Pulmonary artery endothelial cell (primary cell): ENCODE data around the gene CLCA1. TPM values are rescaled to one million over a fixed set of nuclear protein-coding genes. Genes with fewer than 3 reads are reported as not detected.

Experiments
- DNase-seq: peaks from one replicate; pipeline ENCODE4 v3.0.0-alpha.2; 2011; ENCODE audit warnings: low read depth, low spot score
- total RNA-seq: library from RNA; depleted of rRNA; stranded (reverse); fragments of >200 nt; gene quantifications from 2 replicates; pipeline ENCODE4 v1.2.3, GENCODE V29; 2014

The CLCA1 gene, protein sequence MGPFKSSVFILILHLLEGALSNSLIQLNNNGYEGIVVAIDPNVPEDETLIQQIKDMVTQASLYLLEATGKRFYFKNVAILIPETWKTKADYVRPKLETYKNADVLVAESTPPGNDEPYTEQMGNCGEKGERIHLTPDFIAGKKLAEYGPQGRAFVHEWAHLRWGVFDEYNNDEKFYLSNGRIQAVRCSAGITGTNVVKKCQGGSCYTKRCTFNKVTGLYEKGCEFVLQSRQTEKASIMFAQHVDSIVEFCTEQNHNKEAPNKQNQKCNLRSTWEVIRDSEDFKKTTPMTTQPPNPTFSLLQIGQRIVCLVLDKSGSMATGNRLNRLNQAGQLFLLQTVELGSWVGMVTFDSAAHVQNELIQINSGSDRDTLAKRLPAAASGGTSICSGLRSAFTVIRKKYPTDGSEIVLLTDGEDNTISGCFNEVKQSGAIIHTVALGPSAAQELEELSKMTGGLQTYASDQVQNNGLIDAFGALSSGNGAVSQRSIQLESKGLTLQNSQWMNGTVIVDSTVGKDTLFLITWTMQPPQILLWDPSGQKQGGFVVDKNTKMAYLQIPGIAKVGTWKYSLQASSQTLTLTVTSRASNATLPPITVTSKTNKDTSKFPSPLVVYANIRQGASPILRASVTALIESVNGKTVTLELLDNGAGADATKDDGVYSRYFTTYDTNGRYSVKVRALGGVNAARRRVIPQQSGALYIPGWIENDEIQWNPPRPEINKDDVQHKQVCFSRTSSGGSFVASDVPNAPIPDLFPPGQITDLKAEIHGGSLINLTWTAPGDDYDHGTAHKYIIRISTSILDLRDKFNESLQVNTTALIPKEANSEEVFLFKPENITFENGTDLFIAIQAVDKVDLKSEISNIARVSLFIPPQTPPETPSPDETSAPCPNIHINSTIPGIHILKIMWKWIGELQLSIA
- total RNA-seq = not detected in 2 replicates

DNA sequence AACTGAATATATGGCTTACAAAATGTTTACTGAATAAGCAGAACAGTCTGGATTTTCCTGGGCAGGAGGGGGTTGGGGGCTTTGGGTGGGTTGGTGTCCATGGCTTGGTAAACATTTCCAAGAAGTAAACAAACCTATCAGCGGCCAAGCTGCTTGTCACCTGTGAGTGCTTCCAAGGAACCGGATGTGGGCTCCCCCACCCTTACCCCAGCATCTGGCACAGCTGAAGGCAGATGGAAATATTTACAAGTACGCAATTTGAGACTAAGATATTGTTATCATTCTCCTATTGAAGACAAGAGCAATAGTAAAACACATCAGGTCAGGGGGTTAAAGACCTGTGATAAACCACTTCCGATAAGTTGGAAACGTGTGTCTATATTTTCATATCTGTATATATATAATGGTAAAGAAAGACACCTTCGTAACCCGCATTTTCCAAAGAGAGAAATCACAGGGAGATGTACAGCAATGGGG, at the start of gene CLCA1:
Gene CLCA1, plus strand, starts transcription at position 427 of the 477 bp plus-strand sequence. Its CDS starts 45 bp downstream, at position 472.
- DNase-seq = no peak

DNA sequence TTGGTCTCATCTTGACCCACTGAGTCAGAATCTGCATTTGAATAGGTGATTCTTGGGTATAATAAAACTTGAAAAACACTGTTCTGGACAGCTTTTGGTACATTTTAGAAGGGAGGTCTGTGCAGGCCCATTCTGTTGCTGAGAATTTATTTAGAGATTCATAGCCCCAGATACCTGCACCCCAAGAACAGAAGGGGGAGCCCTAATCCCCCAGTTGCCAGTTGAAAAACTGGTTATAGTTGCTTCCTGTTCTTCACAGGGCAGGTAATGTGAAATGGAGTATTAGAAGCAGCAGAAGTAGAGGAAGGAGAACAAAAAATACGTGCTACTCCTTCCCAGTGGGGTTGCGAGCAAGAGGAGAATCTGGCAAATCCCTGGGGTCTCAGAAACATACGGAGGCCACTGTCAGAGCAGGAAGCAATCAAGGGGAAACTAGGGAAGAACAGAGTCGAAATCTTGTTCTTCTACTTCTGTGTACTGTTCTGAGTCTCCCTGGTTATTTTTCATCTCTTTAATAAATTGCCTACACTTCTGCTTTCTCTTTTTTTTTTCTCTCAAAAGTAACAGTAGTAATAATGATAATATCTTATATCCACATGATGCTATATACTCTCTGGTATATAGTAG, 49.3 kb upstream of the CLCA1 start:
- DNase-seq = no peak

DNA sequence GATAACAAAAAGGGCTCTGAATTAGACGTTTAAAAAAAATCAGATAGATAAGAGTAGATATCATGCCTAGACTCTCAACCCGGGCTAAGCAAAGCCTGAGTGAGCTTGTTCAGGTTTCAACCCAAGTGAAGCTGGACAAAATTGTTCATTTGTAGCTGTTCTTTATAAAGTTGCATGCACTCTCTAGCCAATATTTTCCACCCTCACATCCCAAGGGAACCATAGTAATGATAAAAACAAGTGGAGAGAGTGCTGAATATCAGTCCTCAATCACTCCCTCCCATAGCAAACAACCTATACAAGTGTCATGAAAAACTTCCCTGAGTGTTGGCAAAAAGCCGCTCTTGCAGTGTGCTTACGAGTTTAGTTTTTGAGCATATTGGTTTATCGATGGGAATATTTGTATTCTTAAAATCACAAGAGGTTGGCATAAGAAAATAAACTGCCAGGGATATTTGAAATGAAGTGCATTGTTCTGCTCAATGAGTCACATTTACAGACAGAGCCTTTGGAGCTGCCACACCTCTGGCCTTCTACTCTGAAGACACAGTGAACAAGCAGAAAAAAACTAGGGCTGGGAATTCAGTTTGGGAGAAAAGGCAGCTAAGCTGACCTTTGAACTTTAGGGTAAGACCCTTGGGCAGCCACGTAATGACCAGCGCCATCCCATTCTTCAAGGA, 47.0 kb upstream of the CLCA1 start:
- peak; percentile 24 for DNase-seq

DNA sequence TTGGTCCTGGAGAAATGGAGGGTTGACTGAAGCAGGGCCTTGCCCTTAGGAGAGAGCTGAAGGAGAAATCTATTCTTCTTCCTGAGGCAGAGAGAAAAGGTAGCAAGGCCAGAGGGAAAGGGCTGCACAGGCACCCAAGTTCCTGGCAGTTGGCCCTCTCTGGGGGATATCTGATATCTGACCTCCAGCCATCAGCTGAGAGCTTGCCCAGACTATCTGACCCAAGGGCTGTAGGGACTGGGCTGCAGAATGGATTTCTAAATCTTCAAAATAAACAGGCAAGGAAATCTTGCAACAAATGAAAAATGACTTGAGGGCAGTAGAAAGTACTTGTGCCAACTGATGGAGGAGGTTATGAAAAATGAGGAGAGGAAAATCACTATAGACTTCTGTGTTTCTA, 45.3 kb upstream of the CLCA1 start:
- no peak for DNase-seq

DNA sequence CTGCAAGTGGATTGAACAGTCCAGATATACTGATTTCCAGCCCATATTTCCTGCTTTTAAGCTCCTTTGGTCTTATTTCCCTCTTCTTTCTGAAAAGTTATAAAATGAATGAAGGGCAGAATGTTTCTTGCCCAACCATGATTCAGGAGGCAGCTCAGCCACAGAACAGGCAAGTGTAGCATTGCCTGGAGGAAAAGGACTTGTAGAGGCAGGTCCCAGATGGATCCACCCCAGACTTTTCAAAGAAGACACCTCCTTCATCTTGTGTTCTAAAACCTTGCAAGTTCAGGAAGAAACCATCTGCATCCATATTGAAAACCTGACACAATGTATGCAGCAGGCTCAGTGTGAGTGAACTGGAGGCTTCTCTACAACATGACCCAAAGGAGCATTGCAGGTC, 44.9 kb upstream of the CLCA1 start, which contains the start of gene CLCA2:
Gene CLCA2, plus strand, starts transcription at position 299 of the 400 bp plus-strand sequence. Its CDS starts 77 bp downstream, at position 376.
- DNase-seq = no peak

DNA sequence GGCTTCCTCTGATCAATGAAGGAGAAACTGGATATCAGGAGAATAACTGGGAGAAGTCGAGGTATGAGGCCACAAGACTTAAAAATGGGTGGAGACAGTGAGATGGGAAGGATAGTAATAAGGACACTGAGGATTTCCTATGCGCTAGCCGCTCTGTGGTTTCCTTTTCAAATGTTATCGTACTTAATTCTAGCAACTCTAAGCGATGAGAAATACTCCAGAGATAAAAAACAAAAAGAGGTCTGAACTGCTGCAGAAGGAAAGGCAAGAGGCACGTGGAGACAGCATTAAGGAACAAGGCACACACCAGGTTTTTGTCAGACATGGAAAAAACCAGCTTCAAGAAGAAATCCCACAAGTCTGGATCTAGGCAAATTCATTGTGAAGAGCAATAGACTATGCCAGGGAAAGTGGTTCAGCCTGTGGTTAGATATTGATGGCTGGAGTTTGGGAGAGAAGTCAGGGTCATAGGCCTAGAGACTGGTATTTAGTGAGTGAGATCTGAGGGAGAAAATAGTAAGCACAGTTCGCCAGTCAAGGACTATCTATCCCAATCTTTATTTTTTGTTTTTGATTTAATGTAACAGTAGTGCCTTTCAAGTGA, 39.5 kb upstream of the CLCA1 start:
- DNase-seq = no peak

DNA sequence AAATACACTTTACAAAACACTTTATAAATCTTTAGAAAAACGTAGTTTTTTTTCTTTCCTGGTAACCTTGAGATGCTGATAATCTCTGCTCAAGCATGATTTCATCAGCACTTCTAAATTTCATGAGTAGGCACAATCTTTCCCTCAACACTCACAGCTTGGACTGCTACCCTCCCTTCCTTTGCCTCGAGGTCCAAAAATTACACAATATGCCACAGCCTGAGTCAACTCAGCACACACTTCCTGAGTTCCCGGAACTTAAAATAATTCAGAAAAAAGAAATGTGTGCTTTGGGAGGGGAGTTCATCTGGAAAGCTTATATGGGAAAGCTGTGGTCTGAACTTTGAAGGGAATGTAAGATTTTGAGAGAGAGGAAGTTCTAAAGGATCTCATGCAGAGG, 38.9 kb upstream of the CLCA1 start:
- DNase-seq = peak; percentile 76

DNA sequence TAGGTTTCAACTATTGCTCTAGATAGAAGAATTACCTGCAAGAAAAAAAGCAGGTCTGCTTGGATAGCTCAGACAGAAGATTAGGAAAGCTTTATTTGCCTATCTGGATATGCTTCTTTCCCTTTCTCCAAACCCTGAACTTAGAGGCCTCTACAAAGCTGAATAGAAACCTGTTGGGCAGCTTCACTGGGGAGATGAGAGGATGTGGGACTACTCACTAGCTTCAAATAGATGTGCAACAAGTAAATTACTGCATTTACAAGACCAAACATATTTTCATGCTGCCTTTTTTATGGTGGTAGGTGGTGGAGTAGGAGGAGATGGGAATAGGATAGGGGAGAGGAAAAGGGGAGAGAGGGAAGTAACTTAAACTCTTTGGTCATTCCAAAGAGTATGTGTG, 38.4 kb upstream of the CLCA1 start:
- no peak for DNase-seq

DNA sequence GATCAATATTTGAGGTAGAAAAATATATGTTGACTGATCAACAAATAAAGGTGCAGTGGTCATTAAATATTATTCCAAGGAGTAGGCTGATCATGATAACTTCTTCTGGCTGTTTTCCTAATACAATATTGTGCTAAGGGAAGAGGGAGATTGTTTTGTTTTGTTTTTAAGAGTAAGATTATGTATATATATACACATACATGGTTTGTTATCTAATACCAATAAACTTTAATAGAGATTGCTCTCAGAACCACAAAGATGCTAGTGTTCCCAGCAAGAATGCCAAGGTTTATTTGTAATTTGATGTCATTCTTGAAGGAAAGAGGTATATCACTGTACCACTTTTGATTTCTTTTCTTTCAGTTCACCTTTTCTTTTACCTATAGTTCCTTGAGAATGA, 34.7 kb upstream of the CLCA1 start:
- DNase-seq = no peak

DNA sequence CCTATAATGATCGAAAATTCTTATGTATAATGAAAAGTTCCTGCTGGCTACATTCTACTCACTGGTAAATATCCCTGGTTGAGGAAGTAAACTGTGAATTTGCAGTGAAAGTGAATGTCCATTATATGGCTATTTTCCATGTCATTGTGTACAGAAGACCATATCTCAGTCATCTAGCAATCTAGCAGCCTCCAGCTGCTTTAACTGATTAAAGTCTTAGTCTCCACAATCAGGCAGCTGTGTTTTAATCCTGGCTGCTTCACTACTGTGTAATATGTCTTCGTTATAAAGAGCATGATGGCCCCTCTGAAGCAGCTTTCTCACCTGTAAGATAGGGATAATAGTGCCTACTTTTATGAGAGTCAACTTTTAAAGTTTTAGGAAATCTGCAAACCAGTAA, 33.4 kb upstream of the CLCA1 start:
- no peak for DNase-seq

DNA sequence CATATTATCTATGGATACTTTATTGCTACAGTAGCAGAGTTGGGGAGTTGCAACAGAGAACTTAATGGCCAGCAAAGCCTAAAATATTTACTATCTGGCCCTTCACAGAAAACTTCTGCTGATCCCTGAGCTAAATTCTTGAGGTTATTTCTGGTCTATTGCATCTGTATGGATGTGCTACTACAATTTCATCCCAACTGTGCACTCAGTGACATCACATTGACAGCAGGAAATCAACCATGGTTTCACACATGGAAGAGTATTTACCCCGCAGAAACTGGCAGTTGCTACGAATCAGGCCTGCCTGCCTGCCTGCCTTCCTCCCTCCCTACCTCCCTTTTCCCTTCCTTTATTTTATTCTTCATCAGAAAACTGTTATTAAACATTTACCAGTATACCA, 32.7 kb upstream of the CLCA1 start:
- no peak for DNase-seq

DNA sequence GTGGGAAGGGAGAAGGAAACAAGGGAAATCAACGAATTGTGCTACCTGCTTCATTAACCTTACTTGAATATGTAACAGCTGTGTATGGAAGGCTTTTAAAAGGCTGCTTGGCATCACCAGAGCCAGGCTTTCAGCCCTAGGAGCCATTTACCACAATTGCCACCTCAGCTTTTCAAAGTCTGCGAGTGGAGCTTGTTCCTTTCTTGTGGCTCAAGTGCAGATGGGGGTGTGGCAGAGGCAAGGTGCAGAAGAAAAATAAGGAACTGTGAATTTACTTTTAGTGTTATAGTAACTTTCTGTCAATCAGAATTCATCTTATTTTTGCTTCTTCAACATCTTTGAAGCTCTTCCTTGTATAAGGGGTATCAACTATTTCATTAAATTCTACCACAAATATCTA, 27.1 kb upstream of the CLCA1 start:
- no peak for DNase-seq

DNA sequence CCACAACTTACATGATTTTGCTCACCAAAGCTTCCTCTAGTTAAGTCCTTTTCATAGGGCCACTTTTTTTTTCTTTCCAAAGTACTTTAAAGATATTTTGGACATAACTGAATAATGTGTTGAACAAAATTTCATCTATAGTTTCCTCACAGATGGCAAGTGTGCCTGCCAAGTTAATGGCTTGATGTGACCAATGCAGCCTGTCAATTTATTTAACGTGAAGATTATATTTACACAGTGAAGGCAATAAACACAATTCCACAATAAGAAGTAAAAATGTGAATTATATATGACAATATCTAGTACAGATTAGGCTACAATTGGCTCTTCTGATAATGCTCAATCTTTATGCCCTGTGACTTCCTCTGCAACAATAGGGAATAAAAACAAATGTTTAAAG, 26.7 kb upstream of the CLCA1 start:
- DNase-seq = no peak

DNA sequence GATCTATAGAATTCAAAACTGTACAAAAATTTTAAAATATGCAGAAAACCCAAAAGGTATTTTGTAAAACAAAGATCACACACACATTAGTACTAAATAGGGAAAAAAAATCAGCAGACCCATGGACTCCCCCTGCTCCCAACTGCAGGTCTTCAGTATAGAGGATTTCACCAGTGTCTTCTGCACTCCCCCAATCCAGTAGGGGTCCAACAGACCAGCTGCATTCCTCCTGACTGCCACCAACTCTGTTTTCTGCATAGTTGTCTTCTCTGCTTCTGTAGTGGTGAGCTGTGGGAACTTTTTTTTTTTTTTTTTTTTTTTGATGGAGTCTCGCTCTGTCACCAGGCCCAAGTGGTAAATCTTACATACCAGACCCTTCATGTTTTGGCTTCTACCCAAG, 22.8 kb upstream of the CLCA1 start:
- DNase-seq = no peak

DNA sequence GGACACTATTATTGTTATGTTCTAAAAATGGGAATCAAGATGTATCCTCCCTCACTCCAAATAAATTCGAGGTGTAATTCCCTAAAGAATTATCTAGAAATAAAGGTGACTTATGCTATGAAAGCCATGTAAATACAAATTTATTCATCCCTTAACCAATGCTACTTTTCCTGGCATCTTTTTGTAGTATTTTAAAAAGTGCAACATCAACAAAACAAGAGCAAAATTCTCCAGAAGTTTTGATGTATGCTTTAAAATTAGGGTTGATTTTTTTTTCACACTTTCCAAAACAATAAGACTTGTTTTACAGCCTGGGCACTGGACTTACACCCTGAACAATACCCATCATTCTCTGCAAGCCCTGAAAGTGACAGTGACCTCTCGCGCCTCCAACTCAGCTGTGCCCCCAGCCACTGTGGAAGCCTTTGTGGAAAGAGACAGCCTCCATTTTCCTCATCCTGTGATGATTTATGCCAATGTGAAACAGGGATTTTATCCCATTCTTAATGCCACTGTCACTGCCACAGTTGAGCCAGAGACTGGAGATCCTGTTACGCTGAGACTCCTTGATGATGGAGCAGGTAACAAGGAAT, 21.4 kb upstream of the CLCA1 start:
- DNase-seq = no peak

DNA sequence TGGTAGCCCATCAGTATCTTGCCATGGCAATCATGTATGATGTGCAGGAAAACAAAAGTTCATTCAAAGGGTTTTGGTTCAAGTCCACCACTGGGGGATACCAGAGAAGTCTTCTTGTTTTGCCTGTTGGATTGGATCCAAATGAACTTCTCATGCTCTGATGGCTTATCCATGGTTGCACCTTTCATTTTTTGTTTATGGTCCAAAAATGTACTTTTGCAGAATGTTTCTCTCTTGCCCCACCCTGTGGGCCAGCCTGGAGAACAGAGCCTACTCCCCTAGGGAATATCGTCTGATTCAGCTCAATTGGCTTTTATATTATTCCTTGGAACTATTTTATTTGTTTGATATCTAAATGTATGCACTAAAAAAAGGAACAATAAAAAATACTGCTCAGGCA, 20.1 kb upstream of the CLCA1 start:
- no peak for DNase-seq

DNA sequence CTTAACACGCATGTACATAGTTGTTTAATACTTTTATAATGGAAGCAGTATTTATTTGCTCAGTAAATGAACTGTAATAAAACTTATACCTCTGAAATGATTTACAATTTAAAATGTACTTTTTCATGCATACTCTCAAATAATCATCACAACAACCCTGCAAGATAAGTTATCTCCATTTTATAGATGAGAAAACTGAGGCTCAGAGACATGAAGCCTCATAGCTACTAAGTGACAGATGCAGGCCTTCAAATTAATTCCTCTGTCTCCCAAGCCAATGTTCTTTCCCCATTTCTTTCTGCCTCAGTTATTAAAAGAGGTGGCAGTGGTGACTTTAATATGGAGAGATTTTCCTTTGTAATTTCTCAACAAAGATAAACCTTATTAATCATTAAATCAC, 19.6 kb upstream of the CLCA1 start:
- no peak for DNase-seq

DNA sequence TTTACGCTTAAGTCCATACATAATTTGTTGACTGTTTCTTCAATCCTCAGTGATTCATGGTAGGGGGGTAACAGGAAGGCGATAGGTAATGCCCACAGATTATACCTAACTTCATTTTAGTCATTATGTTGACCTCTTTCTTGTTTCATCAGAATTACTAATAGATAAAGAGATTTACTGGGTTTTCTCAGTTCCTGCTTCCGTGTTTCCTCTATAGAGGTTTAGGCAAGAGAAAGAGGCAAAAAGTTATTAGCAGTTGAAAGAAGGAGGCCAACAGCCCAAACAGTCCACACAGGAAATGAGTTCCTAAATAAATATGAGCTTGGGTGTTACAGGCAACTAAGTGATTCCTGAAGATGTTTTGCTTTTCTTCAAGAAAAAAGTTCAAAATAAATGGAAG, 17.9 kb upstream of the CLCA1 start:
- DNase-seq = no peak

DNA sequence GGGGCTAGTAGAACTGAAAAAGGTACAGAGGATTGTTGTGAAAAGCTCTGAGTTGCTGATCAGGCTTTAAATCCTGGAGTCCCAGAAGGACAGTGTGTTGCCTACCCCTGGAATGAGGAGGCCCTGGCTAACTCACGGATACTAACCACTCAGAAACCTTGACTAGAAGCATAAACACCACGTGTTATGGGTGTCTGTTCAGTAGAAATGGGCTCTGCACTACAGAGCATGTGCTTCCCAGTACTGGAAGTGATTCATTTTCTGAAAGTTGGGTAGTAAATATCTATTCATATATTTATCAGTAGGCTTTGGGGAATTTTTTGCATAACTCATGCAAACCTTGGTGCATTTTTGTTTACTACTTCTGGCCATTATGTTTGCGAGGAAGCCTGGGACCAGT, 15.1 kb upstream of the CLCA1 start:
- DNase-seq = no peak

DNA sequence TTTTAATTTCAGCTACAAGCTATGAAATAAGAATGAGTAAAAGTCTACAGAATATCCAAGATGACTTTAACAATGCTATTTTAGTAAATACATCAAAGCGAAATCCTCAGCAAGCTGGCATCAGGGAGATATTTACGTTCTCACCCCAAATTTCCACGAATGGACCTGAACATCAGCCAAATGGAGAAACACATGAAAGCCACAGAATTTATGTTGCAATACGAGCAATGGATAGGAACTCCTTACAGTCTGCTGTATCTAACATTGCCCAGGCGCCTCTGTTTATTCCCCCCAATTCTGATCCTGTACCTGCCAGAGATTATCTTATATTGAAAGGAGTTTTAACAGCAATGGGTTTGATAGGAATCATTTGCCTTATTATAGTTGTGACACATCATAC, 13.7 kb upstream of the CLCA1 start:
- no peak for DNase-seq
